AG09309 (cell line): Measurements from ENCODE around the gene SAMD11.

ENCODE experiments used
- DNase-seq: peaks from one replicate; pipeline ENCODE4 v3.0.0-alpha.2; 2010; ENCODE audit warnings: low read depth
- H3K4me3 ChIP-seq: 2 replicates; pipeline ENCODE4 v1.5.1; 2011; ENCODE audit warnings: mild to moderate bottlenecking, low read depth, low read length, moderate library complexity; ENCODE audit not compliant: control insufficient read depth
- CTCF ChIP-seq: IDR thresholded peaks from 2 replicates; pipeline ENCODE4 v1.5.1; 2011; ENCODE audit warnings: mild to moderate bottlenecking, low read depth, low read length, inconsistent platforms; ENCODE audit not compliant: insufficient read depth, control insufficient read depth; ENCODE audit errors: missing control alignments

The SAMD11 gene

DNA sequence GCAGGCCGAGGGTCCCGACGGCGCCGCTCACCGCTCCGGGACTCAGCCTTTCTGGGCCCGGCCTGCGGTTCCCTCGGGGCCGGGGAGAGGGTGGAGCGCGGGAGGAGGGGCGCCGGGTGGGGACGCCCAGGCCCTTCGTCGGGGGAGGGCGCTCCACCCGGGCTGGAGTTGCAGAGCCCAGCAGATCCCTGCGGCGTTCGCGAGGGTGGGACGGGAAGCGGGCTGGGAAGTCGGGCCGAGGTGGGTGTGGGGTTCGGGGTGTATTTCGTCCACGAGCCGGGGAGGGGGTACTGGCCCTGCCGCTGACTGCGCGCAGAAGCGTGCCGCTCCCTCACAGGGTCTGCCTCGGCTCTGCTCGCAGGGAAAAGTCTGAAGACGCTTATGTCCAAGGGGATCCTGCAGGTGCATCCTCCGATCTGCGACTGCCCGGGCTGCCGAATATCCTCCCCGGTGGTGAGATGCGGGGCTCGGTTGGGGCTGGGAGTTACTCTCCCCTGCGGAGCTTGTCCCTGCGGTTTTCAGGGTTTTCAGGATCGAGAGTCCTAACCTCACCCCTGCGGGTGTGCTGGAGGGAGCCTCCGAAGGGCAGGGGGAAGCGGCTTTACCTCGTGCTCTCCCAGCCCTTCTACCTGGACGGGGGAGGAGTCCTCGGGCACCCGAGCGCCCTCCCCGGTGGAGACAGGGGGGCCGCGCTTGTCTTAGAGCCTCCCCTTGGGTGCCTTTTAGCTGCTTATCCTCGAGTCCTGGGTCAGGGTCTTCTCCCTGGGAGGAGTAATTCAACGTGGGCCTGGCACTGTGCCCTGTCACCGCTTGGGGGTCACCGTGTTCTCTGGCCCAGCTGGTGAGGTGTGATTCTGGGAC is 2.1 kb downstream of the SAMD11 start:
- DNase-seq, result no peak
- peak overlapping the region; percentile 70 for H3K4me3 ChIP-seq
- TF ChIP-seq CTCF, result peak; percentile 8

DNA sequence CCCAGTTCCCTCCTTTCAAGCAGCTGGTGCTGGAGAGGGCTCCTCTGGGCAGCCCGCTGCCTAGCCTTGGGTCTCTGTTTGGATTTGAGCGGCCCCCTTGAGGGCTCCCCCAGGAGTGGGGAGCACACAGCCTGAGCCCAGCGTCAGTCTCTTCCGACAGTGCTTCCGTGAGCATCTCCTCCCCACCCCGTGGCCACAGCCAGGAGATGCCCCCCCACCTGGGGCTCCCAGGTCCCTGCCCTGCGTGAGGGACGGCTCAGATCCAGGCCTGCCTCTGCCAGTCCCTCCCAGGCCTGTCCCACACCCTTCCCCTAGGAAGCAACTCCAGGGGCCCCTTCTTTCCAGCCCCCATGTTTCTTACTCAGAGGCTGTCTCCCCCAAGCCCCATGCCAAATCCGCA is 3.5 kb downstream of the SAMD11 start:
- no peak for TF ChIP-seq CTCF
- no peak overlapping the region for H3K4me3 ChIP-seq
- no peak for DNase-seq

GRCh38 chr1:927748-928147 is 4.0 kb downstream of the SAMD11 start:
- TF ChIP-seq CTCF, result no peak
- no peak for DNase-seq
- no peak overlapping the region for H3K4me3 ChIP-seq

GRCh38 chr1:928825-929661 is 5.3 kb downstream of the SAMD11 start:
- DNase-seq, result no peak
- no peak overlapping the region for H3K4me3 ChIP-seq
- no peak for TF ChIP-seq CTCF

DNA sequence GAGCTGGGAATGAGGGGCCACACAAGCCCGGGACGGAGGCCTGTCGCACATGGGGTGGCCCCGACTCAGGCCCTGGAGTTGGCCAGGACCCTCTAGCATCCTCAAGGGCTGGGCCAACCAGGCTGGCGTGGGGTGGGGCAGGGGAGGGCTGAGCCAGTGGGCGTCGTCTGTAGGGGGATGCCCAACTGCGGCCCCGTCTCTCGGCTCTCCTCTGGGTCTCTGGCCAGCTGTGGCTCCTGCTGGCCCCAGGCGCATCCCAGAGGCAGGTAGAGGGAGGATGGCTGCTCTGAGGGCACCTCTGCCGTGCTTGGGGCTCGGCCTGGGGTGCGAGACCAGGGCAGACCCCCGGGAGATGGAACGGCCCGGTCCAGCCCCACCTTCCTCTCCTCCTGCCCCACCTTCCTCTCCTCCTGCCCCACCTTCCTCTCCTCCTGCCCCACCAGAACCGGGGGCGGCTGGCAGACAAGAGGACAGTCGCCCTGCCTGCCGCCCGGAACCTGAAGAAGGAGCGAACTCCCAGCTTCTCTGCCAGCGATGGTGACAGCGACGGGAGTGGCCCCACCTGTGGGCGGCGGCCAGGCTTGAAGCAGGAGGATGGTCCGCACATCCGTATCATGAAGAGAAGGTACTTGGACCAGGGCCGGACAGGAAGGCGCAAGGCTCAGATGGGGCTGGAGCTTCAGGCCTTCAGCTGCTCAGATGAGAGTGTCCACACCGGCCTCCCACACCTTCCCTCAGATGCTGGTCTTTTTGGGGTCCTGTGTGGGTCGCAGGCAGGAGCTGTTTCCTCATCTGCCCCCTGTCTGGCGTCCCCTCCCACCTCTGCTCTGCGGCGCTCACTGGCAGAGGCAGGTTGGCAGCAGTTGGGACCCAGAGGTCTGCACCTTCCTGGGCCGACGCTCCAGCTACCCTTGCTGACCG is 6.2 kb downstream of the SAMD11 start:
- H3K4me3 ChIP-seq, result no peak overlapping the region
- no peak for DNase-seq
- TF ChIP-seq CTCF, result no peak

DNA sequence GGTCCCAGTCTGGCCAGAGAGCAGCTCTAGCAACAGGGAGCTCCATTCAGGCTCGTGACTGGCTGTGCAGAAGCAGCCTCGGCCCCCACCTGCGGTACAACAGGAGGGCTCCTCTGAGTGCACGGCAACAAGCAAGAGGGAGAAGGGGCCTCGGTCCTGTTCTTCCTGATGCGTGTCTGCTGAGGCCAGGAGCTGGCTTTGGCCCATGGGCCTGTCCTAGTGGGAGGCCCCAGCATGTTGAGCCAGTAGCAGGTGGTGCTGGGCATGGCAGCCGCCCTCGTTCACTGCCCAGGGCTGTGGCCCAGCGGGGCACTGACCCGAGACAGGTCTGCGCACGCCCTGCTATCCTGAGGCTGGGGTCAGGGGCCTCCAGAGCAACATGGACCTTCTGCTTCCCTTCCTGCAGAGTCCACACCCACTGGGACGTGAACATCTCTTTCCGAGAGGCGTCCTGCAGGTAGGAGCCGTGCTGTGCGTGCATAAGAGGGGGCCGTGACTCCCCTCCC is 7.0 kb downstream of the SAMD11 start:
- DNase-seq, result no peak
- no peak overlapping the region for H3K4me3 ChIP-seq
- TF ChIP-seq CTCF, result no peak
